Caco-2 (cell line): ENCODE results near the gene VSX1. TPM values are rescaled to one million over a fixed set of nuclear protein-coding genes. Genes with fewer than 3 reads are reported as not detected.

ENCODE experiments used
- BruUV-seq: library from RNA; stranded (reverse); fragments of 400-500 nt; replicated peaks from 2 replicates; lab custom pipeline; 2021; lab: Mats Ljungman, UMichigan
- CTCF ChIA-PET: fragments of 300-600 bp; sonication (Branson Sonifier 250); formaldehyde crosslinking; loops from one replicate; lab custom pipeline; 2022; ENCODE audit warnings: antibody characterized with exemption; lab: Charles Lee
- POLR2A ChIA-PET: fragments of 300-600 bp; sonication (Branson Sonifier 250); formaldehyde crosslinking; loops from one replicate; lab custom pipeline; 2022; ENCODE audit warnings: antibody characterized with exemption; lab: Charles Lee
- DNase-seq, 2 experiments: peaks; one replicate each; pipeline versions ENCODE4 v3.0.0 to v3.0.0-alpha.2; 2020 to 2022
- H3K27me3 ChIP-seq: replicated peaks from 2 replicates; pipeline ENCODE4 v1.6.0; 2011; ENCODE audit warnings: low read length; ENCODE audit not compliant: control insufficient read depth, insufficient read depth
- H3K36me3 ChIP-seq: 2 replicates; pipeline ENCODE4 v1.5.1; 2011; ENCODE audit warnings: low read length; ENCODE audit not compliant: control insufficient read depth, insufficient read depth
- H3K4me1 ChIP-seq: fragments of 250-450 bp; sonication (Bioruptor Pico); 2 replicates; pipeline ENCODE4 v1.5.1; 2020; ENCODE audit warnings: mild to moderate bottlenecking
- H3K4me3 ChIP-seq: 2 replicates; pipeline ENCODE4 v1.5.1; 2011; ENCODE audit warnings: low read depth, mild to moderate bottlenecking, control low read depth, low read length
- H3K9me3 ChIP-seq: fragments of 250-450 bp; sonication (Bioruptor Pico); 2 replicates; pipeline ENCODE4 v1.5.1; 2020; ENCODE audit warnings: mild to moderate bottlenecking, moderate library complexity
- H3K27ac Mint-ChIP-seq: one replicate; pipeline ENCODE4 v1.8.0; 2022; ENCODE audit warnings: mixed read lengths; ENCODE audit not compliant: unreplicated experiment
- H3K27me3 Mint-ChIP-seq: one replicate; pipeline ENCODE4 v1.8.0; 2022; ENCODE audit warnings: mixed read lengths; ENCODE audit not compliant: insufficient read depth, unreplicated experiment
- H3K36me3 Mint-ChIP-seq: one replicate; pipeline ENCODE4 v1.8.0; 2022; ENCODE audit warnings: mild to moderate bottlenecking, mixed read lengths; ENCODE audit not compliant: insufficient read depth, unreplicated experiment
- H3K4me1 Mint-ChIP-seq: one replicate; pipeline ENCODE4 v1.8.0; 2022; ENCODE audit warnings: low read depth, mixed read lengths; ENCODE audit not compliant: unreplicated experiment
- H3K4me3 Mint-ChIP-seq: one replicate; pipeline ENCODE4 v1.8.0; 2022; ENCODE audit warnings: mild to moderate bottlenecking, moderate library complexity, mixed read lengths; ENCODE audit not compliant: unreplicated experiment
- H3K9me3 Mint-ChIP-seq: one replicate; pipeline ENCODE4 v1.8.0; 2022; ENCODE audit warnings: mixed read lengths; ENCODE audit not compliant: unreplicated experiment
- CTCF ChIP-seq, 2 experiments: fragments of 200-600 bp in 1 of 2; IDR thresholded peaks; 1 replicate in 1 of 2; 2 replicates in 1 of 2; pipeline versions ENCODE4 v1.5.1 to v1.8.0; 2011 to 2022; ENCODE audit warnings: antibody characterized with exemption in 1 of 2, control low read depth in 1 of 2, inconsistent platforms in 1 of 2, low read depth in 1 of 2, low read length in 1 of 2, mild to moderate bottlenecking in 1 of 2, moderate library complexity in 1 of 2; ENCODE audit not compliant: insufficient read depth in 1 of 2, severe bottlenecking in 1 of 2, unreplicated experiment in 1 of 2
- intact Hi-C: fragments of 100-400 bp; cut with micrococcal nuclease; formaldehyde crosslinking; loops from one replicate; pipeline ENCODE4 v1.10.0; 2022; ENCODE audit not compliant: unreplicated experiment
- total RNA-seq: library from RNA; stranded (reverse); gene quantifications from 2 replicates; pipeline ENCODE4 v1.2.3, GENCODE V29; 2022

VSX1 gene
- total RNA-seq, 1 experiment from 2014 or later, result not detected

- peak; percentile 80 to 86 for DNase-seq
- ChIA-PET POLR2A (interaction anchor here (0.6 to 1.5 kb wide), 3 partner anchors 34 to 182 kb away, joined by 3 read pairs; partner anchors contain the start of gene PYGB), CTCF (interaction anchor here (0.8 to 2.0 kb wide), 13 partner anchors 9 to 1853 kb away, joined by 3 to 44 read pairs (median 4); no protein-coding TSS in a partner anchor)
- Mint-ChIP-seq H3K36me3 (no peaks in the 10 kb centered on the region), H3K4me3 (peak overlapping the region; percentile 68), H3K4me1 (peaks cover 46% of the 10 kb centered on the region), H3K27me3 (no peaks in the 10 kb centered on the region), H3K27ac (peak overlapping the region; percentile 56), H3K9me3 (no peaks in the 10 kb centered on the region)
- H3K9me3 ChIP-seq, result no peaks in the 10 kb centered on the region
- no peaks in the 10 kb centered on the region for H3K36me3 ChIP-seq
- no peak overlapping the region for H3K4me3 ChIP-seq
- BruUV-seq, result no TSS peak
- H3K27me3 ChIP-seq, result no peaks in the 10 kb centered on the region
- TF ChIP-seq CTCF (IDR thresholded peaks at IDR 0.05; ENCODE audit: insufficient read depth in 1 of 2, low read depth in 1 of 2, low read length in 1 of 2, severe bottlenecking in 1 of 2, unreplicated experiment in 1 of 2), result no peak
- H3K4me1 ChIP-seq, result peaks cover 41% of the 10 kb centered on the region
- intact Hi-C loops, result loop anchor here (2.0 to 10.0 kb wide), 5 partner anchors 34 to 180 kb away; partner anchors contain the start of gene PYGB
Measured at GRCh38 chr20:25065072-25065624, 16.8 kb downstream of the VSX1 start.

GRCh38 chr20:25064561-25065071, 17.3 kb downstream of the VSX1 start:
- TF ChIP-seq CTCF (IDR thresholded peaks at IDR 0.05; ENCODE audit: insufficient read depth in 1 of 2, low read depth in 1 of 2, low read length in 1 of 2, severe bottlenecking in 1 of 2, unreplicated experiment in 1 of 2), result no peak
- Mint-ChIP-seq H3K9me3 (no peaks in the 10 kb centered on the region), H3K4me1 (peaks cover 47% of the 10 kb centered on the region), H3K27me3 (no peaks in the 10 kb centered on the region), H3K36me3 (no peaks in the 10 kb centered on the region), H3K27ac (peak overlapping the region; percentile 56), H3K4me3 (peak overlapping the region; percentile 68)
- ChIA-PET POLR2A (interaction anchor here (0.6 to 1.5 kb wide), 2 partner anchors 71 to 183 kb away, joined by 3 read pairs; partner anchors contain the start of gene PYGB), CTCF (interaction anchor here (0.8 to 2.0 kb wide), 7 partner anchors 8 to 183 kb away, joined by 3 to 44 read pairs (median 8); no protein-coding TSS in a partner anchor)
- H3K36me3 ChIP-seq, result no peaks in the 10 kb centered on the region
- DNase-seq, result no peak
- peaks cover 46% of the 10 kb centered on the region for H3K4me1 ChIP-seq
- intact Hi-C loops, result loop anchor here (2.0 to 10.0 kb wide), 5 partner anchors 34 to 180 kb away; partner anchors contain the start of gene PYGB
- H3K9me3 ChIP-seq, result no peaks in the 10 kb centered on the region
- H3K27me3 ChIP-seq, result no peaks in the 10 kb centered on the region
- BruUV-seq, result no TSS peak
- H3K4me3 ChIP-seq, result no peak overlapping the region

GRCh38 chr20:25063981-25064380, 18.0 kb downstream of the VSX1 start:
- CTCF ChIA-PET, result interaction anchor here (1.7 kb wide), 1 partner anchor 183 kb away, joined by 6 read pairs; no protein-coding TSS in a partner anchor

More at GRCh38 chr20:25063981-25064380, 18.0 kb downstream of the VSX1 start:
- Mint-ChIP-seq H3K9me3 (no peaks in the 10 kb centered on the region), H3K27ac (no peak overlapping the region), H3K27me3 (no peaks in the 10 kb centered on the region), H3K4me1 (peaks cover 47% of the 10 kb centered on the region), H3K36me3 (no peaks in the 10 kb centered on the region), H3K4me3 (no peak overlapping the region)
- Histone ChIP-seq H3K36me3 (no peaks in the 10 kb centered on the region), H3K4me1 (peaks cover 52% of the 10 kb centered on the region), H3K4me3 (no peak overlapping the region), H3K9me3 (no peaks in the 10 kb centered on the region), H3K27me3 (no peaks in the 10 kb centered on the region)
- intact Hi-C loops, result loop anchor here (2.0 to 10.0 kb wide), 5 partner anchors 33 to 181 kb away; partner anchors contain the start of gene PYGB
- no TSS peak for BruUV-seq
- POLR2A ChIA-PET, result no interaction called here
- no peak for DNase-seq
- no peak for TF ChIP-seq CTCF (IDR thresholded peaks at IDR 0.05; ENCODE audit: insufficient read depth in 1 of 2, low read depth in 1 of 2, low read length in 1 of 2, severe bottlenecking in 1 of 2, unreplicated experiment in 1 of 2)
